Skeletal muscle satellite cell (primary cell): ENCODE results near the gene ACTL8.

ENCODE experiments used
- H3K27me3 ChIP-seq: 2 replicates; pipeline ENCODE4 v1.7.0; 2013; ENCODE audit warnings: low read length; ENCODE audit not compliant: control insufficient read depth, insufficient read depth
- H3K36me3 ChIP-seq: 2 replicates; pipeline ENCODE4 v1.7.0; 2013; ENCODE audit warnings: mild to moderate bottlenecking, control low read depth, low read length; ENCODE audit not compliant: insufficient read depth
- H3K4me1 ChIP-seq: 2 replicates; pipeline ENCODE4 v1.7.0; 2013; ENCODE audit warnings: low read length; ENCODE audit not compliant: control insufficient read depth, insufficient read depth
- H3K4me2 ChIP-seq: 2 replicates; pipeline ENCODE4 v1.7.0; 2013; ENCODE audit warnings: mild to moderate bottlenecking, low read length
- H3K4me3 ChIP-seq: 2 replicates; pipeline ENCODE4 v1.7.0; 2013; ENCODE audit warnings: low read length
- H3K9ac ChIP-seq: 2 replicates; pipeline ENCODE4 v1.7.0; 2013; ENCODE audit warnings: mild to moderate bottlenecking, low read depth, low read length, moderate library complexity
- H3K9me3 ChIP-seq: replicated peaks from 2 replicates; pipeline ENCODE4 v1.7.0; 2013; ENCODE audit warnings: mild to moderate bottlenecking, control low read depth, low read length

Gene ACTL8

DNA sequence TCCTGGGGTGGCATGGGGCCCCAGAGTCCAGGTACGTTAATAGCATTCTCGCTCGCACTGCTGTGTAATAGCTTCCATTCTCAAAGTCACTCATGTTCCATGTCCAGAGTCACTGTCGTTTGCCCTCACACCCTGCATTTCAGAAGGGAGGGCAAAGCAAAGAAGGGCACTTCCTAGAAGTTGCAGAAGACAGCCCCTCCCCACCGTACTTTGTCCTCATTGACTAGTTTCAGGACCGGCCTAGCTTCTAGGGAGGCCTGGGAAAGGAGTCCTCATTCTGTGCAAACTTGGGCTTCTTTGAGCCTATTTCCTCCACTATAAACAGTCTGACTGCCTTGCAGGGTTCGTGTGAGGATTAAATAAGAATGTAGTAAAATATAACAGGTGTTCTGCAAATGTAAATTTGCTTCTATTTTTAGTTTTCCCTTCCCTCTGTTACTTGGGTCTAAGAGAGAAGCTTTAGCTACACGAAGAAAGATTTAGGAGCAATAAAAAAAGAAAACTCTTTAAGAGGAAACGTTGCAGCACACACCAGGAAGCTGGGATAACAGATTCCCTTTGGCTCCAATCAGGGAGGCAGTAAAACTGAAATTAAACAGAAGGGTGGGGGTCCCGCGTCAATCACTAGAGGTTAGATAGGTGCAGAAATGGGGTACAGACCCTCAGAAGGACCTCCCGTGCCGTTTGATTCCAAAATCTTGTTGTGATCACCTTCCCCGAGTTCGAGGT, 40.1 kb downstream of the ACTL8 start:
- Histone ChIP-seq H3K36me3 (no peaks in the 10 kb centered on the region), H3K4me2 (no peak overlapping the region), H3K27me3 (peaks cover 70% of the 10 kb centered on the region), H3K4me3 (no peak overlapping the region), H3K9ac (no peak overlapping the region), H3K4me1 (no peaks in the 10 kb centered on the region), H3K9me3 (no peaks in the 10 kb centered on the region)

GRCh38 chr1:17795836-17796645, 40.9 kb downstream of the ACTL8 start:
- H3K9me3 ChIP-seq = no peaks in the 10 kb centered on the region
- H3K4me3 ChIP-seq = no peak overlapping the region
- H3K4me2 ChIP-seq = no peak overlapping the region
- no peaks in the 10 kb centered on the region for H3K4me1 ChIP-seq
- no peak overlapping the region for H3K9ac ChIP-seq
- no peaks in the 10 kb centered on the region for H3K36me3 ChIP-seq
- H3K27me3 ChIP-seq = peaks cover 70% of the 10 kb centered on the region

DNA sequence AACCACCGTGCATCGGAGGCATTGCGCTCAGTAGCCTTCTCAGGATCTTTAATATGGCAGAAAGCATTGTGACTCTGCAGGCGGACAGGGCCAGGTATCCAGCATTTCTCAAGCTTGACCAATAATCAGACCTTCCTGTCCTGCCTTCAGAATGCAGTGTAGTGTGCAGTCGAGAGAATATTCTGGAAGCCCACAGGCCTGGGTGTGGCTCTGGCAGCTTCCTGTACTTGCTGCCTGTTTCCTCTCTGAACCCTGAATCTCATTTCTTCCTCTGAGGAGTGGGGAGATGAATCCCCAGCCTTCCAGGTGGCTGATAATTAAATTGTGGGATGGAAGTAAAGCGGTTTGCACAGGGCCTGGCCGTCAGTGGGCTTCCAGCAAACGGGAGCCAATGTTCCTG, 42.3 kb downstream of the ACTL8 start:
- Histone ChIP-seq H3K4me3 (no peak overlapping the region), H3K4me1 (no peaks in the 10 kb centered on the region), H3K9me3 (no peaks in the 10 kb centered on the region), H3K9ac (no peak overlapping the region), H3K36me3 (no peaks in the 10 kb centered on the region), H3K4me2 (no peak overlapping the region), H3K27me3 (peaks cover 61% of the 10 kb centered on the region)

- Histone ChIP-seq H3K4me1 (no peaks in the 10 kb centered on the region), H3K27me3 (peaks cover 56% of the 10 kb centered on the region), H3K9me3 (no peaks in the 10 kb centered on the region), H3K4me3 (no peak overlapping the region), H3K36me3 (no peaks in the 10 kb centered on the region), H3K9ac (no peak overlapping the region), H3K4me2 (no peak overlapping the region)
Observed at GRCh38 chr1:17798011-17798410, 42.9 kb downstream of the ACTL8 start.

GRCh38 chr1:17798799-17799382, 43.8 kb downstream of the ACTL8 start:
- Histone ChIP-seq H3K4me1 (no peaks in the 10 kb centered on the region), H3K4me2 (no peak overlapping the region), H3K27me3 (peaks cover 47% of the 10 kb centered on the region), H3K4me3 (no peak overlapping the region), H3K9ac (no peak overlapping the region), H3K9me3 (no peaks in the 10 kb centered on the region), H3K36me3 (no peaks in the 10 kb centered on the region)

GRCh38 chr1:17799642-17800041, 44.5 kb downstream of the ACTL8 start:
- no peaks in the 10 kb centered on the region for H3K9me3 ChIP-seq
- H3K4me2 ChIP-seq = no peak overlapping the region
- H3K4me3 ChIP-seq = no peak overlapping the region
- no peak overlapping the region for H3K9ac ChIP-seq
- H3K4me1 ChIP-seq = no peaks in the 10 kb centered on the region
- no peaks in the 10 kb centered on the region for H3K36me3 ChIP-seq
- H3K27me3 ChIP-seq = peaks cover 41% of the 10 kb centered on the region

- H3K4me1 ChIP-seq = no peaks in the 10 kb centered on the region
- H3K9ac ChIP-seq = no peak overlapping the region
- H3K27me3 ChIP-seq = peaks cover 20% of the 10 kb centered on the region
- no peak overlapping the region for H3K4me2 ChIP-seq
- no peak overlapping the region for H3K4me3 ChIP-seq
- H3K9me3 ChIP-seq = no peaks in the 10 kb centered on the region
- no peaks in the 10 kb centered on the region for H3K36me3 ChIP-seq
Observed at GRCh38 chr1:17802164-17802563, 47.0 kb downstream of the ACTL8 start.

DNA sequence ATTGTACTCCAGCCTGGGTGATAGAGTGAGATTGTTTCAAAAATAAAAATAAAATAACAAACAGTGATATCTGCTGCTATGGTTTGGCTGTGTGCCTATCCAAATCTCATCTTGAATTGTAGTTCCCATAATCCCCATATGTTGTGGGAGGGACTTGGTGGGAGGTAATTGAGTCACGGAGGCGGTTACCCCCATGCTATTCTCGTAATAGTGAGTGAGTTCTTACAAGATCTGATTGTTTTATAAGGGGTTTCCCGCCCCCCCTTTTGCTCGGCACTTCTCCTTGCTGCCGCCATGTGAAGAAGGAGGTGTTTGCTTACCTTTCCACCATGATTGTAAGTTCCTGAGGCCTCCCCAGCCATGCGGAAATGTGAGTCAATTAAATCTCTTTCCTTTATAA, 47.8 kb downstream of the ACTL8 start:
- peaks cover 18% of the 10 kb centered on the region for H3K27me3 ChIP-seq
- no peak overlapping the region for H3K9ac ChIP-seq

GRCh38 chr1:17805869-17806684, 50.9 kb downstream of the ACTL8 start:
- H3K36me3 ChIP-seq = no peaks in the 10 kb centered on the region
- H3K4me1 ChIP-seq = no peaks in the 10 kb centered on the region
- no peak overlapping the region for H3K9ac ChIP-seq
- H3K27me3 ChIP-seq = peaks cover 5% of the 10 kb centered on the region
- H3K4me2 ChIP-seq = no peak overlapping the region
- no peak overlapping the region for H3K4me3 ChIP-seq
- no peaks in the 10 kb centered on the region for H3K9me3 ChIP-seq

More for the DNA sequence above, 47.8 kb downstream of the ACTL8 start:
- Histone ChIP-seq H3K4me3 (no peak overlapping the region), H3K9me3 (no peaks in the 10 kb centered on the region), H3K36me3 (no peaks in the 10 kb centered on the region), H3K4me1 (no peaks in the 10 kb centered on the region), H3K4me2 (no peak overlapping the region)

DNA sequence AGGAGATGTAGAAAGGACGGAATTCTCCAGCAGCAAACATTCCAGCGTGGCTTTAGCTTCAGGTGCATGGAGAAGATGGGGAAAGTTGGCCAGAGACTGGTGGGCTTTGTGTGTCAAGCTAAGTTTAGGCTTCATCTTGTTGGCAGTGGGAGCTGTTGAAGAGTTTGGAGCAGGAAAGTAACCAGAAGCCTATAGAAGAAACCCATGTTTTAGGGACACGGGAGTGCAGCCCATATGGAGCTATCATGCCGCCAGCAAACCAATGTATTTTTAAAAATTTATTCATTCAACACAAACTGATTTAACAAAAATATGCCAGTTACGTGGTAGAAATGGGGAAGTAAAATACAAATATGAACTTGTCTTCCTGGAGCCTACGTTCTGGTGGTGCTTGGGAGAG, 53.7 kb downstream of the ACTL8 start:
- no peak overlapping the region for H3K4me3 ChIP-seq
- H3K4me1 ChIP-seq = no peaks in the 10 kb centered on the region
- no peak overlapping the region for H3K9ac ChIP-seq
- no peaks in the 10 kb centered on the region for H3K9me3 ChIP-seq
- H3K27me3 ChIP-seq = peaks cover 5% of the 10 kb centered on the region
- H3K36me3 ChIP-seq = no peaks in the 10 kb centered on the region
- no peak overlapping the region for H3K4me2 ChIP-seq

- peaks cover 5% of the 10 kb centered on the region for H3K27me3 ChIP-seq
- H3K4me2 ChIP-seq = no peak overlapping the region
- no peaks in the 10 kb centered on the region for H3K36me3 ChIP-seq
- no peak overlapping the region for H3K4me3 ChIP-seq
- H3K9ac ChIP-seq = no peak overlapping the region
- no peaks in the 10 kb centered on the region for H3K9me3 ChIP-seq
- H3K4me1 ChIP-seq = no peaks in the 10 kb centered on the region
Observed at GRCh38 chr1:17810668-17811067, 55.5 kb downstream of the ACTL8 start.
